Left lung (tissue), 10 donors: ENCODE measurements around the gene GPR171. TPM values are rescaled to one million over a fixed set of nuclear protein-coding genes. Genes with fewer than 3 reads are reported as not detected.
"Not testable (repeated sequence)": the region's sequence is repeated elsewhere in the genome, so short reads cannot be mapped to it uniquely, and the experiment has no call there.

Experiments used
- ATAC-seq: fragments of 200-7000 bp; cut with Tn5 transposase; one replicate; pipeline ENCODE4 v1.9.1; 2020; ENCODE audit warnings: moderate library complexity
- DNase-seq, 4 donors: peaks; one replicate each; pipeline ENCODE4 v3.0.0-alpha.2; 2013 to 2020
- H3K27ac ChIP-seq, 2 donors: fragments of 200-600 bp; sonication (generic) in 1 of 2; one replicate each; pipeline versions ENCODE4 v1.5.0 to v1.8.0; 2020 to 2021
- H3K27me3 ChIP-seq, 2 donors: fragments of 200-600 bp; sonication (generic) in 1 of 2; one replicate each; pipeline versions ENCODE4 v1.5.0 to v1.8.0; 2020 to 2021
- H3K36me3 ChIP-seq, 2 donors: fragments of 200-600 bp; sonication (generic) in 1 of 2; one replicate each; pipeline versions ENCODE4 v1.5.0 to v1.8.0; 2020 to 2021
- H3K4me1 ChIP-seq, 2 donors: fragments of 200-600 bp; one replicate each; pipeline ENCODE4 v1.8.0; 2021
- H3K4me3 ChIP-seq, 2 donors: fragments of 200-600 bp; sonication (generic) in 1 of 2; one replicate each; pipeline versions ENCODE4 v1.5.0 to v1.8.0; 2020 to 2021; ENCODE audit warnings: mild to moderate bottlenecking in 1 of 2
- H3K9me3 ChIP-seq, 2 donors: fragments of 200-600 bp; sonication (generic) in 1 of 2; one replicate each; pipeline versions ENCODE4 v1.5.0 to v1.8.0; 2020 to 2021
- intact Hi-C, 2 donors: fragments of 100-400 bp; cut with DNase I; formaldehyde crosslinking; loops; one replicate each; pipeline versions ENCODE4 v1.11.2 to v1.14.2; 2022
- polyA plus RNA-seq, 6 donors: library from polyadenylated mRNA; unstranded; fragments of 120-200 nt; gene quantifications; one replicate each; pipeline ENCODE4 v1.2.1, GENCODE V29; 2013; ENCODE audit not compliant: insufficient read length in 6 of 6
- total RNA-seq, 2 donors: library from RNA; stranded (reverse); fragmentation: NEBNext Ultra II Directional; extraction: Animal tissue kit (Norgen Biotek cat#: 25700); gene quantifications; one replicate each; pipeline ENCODE4 v1.2.1, GENCODE V29; 2021
- TF ChIP-seq, protein P1 (sequence below), 2 donors: fragments of 200-600 bp; sonication (generic) in 1 of 2; IDR thresholded peaks; one replicate each; pipeline versions ENCODE4 v1.5.0 to v1.8.0; 2021; ENCODE audit warnings: antibody characterized with exemption in 2 of 2
- donor health status: DM: no; HTN: yes; CAD: no.
- donor health status: DM: no; HTN: no; CAD: no.

Gene GPR171
- total and polyA plus RNA-seq, 8 donors: 0.29 to 2.9 (median 0.84) TPM

GRCh38 chr3:151182349-151183079 lies 20.5 kb downstream of the GPR171 start:
- H3K4me1 ChIP-seq: no peaks in the 10 kb centered on the region
- DNase-seq (no peak), ATAC-seq (no peak)
- TF ChIP-seq, protein P1, sequence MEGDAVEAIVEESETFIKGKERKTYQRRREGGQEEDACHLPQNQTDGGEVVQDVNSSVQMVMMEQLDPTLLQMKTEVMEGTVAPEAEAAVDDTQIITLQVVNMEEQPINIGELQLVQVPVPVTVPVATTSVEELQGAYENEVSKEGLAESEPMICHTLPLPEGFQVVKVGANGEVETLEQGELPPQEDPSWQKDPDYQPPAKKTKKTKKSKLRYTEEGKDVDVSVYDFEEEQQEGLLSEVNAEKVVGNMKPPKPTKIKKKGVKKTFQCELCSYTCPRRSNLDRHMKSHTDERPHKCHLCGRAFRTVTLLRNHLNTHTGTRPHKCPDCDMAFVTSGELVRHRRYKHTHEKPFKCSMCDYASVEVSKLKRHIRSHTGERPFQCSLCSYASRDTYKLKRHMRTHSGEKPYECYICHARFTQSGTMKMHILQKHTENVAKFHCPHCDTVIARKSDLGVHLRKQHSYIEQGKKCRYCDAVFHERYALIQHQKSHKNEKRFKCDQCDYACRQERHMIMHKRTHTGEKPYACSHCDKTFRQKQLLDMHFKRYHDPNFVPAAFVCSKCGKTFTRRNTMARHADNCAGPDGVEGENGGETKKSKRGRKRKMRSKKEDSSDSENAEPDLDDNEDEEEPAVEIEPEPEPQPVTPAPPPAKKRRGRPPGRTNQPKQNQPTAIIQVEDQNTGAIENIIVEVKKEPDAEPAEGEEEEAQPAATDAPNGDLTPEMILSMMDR (IDR thresholded peaks at IDR 0.05): no peak
- no peak overlapping the region for H3K4me3 ChIP-seq
- H3K27ac ChIP-seq: no peak overlapping the region
- no peaks in the 10 kb centered on the region for H3K27me3 ChIP-seq
- no peaks in the 10 kb centered on the region for H3K9me3 ChIP-seq
- intact Hi-C loops: no loop called here
- H3K36me3 ChIP-seq: no peaks in the 10 kb centered on the region

- Histone ChIP-seq H3K27me3 (no peaks in the 10 kb centered on the region), H3K9me3 (no peaks in the 10 kb centered on the region), H3K36me3 (no peaks in the 10 kb centered on the region), H3K4me3 (no peak overlapping the region), H3K4me1 (peaks cover 0 to 9% of the 10 kb centered on the region in 2 donors), H3K27ac (no peak overlapping the region)
- intact Hi-C loops: no loop called here
- ATAC-seq (no peak), DNase-seq (no peak)
- TF ChIP-seq, protein P1 (IDR thresholded peaks at IDR 0.05): no peak
Measured at GRCh38 chr3:151178208-151178845, 24.7 kb downstream of the GPR171 start.

DNA sequence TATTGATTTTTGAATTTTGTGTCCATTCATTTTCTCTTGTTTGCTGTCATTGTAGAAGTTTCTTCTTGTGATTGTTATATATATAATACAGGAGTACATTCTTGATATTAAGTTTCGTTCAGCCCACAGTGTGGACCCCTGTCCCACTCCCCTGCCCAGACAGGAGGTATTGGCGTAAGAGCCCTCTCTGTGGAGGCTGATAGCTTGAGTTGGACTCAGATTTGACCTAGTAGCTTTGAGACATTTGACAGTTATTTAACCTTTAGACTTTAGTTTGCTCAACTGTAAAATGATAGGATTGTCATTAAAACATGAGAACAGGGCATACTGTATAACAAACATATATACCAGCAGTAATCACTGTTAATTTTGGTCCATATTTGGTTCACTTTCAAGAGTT lies 27.1 kb downstream of the GPR171 start:
- ATAC-seq: no peak
- no peaks in the 10 kb centered on the region for H3K9me3 ChIP-seq

DNA sequence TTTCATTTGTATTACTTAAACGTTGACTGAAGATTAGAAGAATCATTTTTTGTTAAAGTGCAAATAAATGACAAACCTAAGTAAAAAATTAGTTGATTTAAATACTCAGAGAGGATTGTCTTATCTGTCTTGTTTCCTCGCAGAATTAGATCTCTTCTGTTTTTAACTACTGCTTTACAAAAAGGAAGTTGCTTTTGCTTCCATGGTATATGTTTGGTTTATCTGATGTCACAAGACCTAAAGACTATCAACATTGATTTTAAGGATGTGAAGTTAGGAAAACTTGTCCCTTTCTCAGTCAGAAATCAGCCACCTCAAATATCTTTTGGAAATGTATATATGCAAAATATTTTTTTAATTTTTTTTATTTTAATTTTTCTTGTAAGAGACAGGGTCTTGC lies 28.7 kb downstream of the GPR171 start:
- no peak for ATAC-seq
- H3K4me1 ChIP-seq: peaks cover 7 to 37% of the 10 kb centered on the region in 2 donors
- no peak overlapping the region for H3K27ac ChIP-seq
- no peaks in the 10 kb centered on the region for H3K9me3 ChIP-seq
- H3K36me3 ChIP-seq: no peaks in the 10 kb centered on the region
- no peak for DNase-seq
- no peak overlapping the region for H3K4me3 ChIP-seq
- H3K27me3 ChIP-seq: no peaks in the 10 kb centered on the region
- TF ChIP-seq, protein P1 (IDR thresholded peaks at IDR 0.05): no peak
- intact Hi-C loops: no loop called here

More for the DNA sequence above, 27.1 kb downstream of the GPR171 start:
- no peak for DNase-seq
- TF ChIP-seq, protein P1 (IDR thresholded peaks at IDR 0.05): no peak
- intact Hi-C loops: no loop called here
- peaks cover 0 to 21% of the 10 kb centered on the region in 2 donors for H3K4me1 ChIP-seq
- H3K36me3 ChIP-seq: no peaks in the 10 kb centered on the region
- H3K4me3 ChIP-seq: no peak overlapping the region
- no peaks in the 10 kb centered on the region for H3K27me3 ChIP-seq
- H3K27ac ChIP-seq: no peak overlapping the region

DNA sequence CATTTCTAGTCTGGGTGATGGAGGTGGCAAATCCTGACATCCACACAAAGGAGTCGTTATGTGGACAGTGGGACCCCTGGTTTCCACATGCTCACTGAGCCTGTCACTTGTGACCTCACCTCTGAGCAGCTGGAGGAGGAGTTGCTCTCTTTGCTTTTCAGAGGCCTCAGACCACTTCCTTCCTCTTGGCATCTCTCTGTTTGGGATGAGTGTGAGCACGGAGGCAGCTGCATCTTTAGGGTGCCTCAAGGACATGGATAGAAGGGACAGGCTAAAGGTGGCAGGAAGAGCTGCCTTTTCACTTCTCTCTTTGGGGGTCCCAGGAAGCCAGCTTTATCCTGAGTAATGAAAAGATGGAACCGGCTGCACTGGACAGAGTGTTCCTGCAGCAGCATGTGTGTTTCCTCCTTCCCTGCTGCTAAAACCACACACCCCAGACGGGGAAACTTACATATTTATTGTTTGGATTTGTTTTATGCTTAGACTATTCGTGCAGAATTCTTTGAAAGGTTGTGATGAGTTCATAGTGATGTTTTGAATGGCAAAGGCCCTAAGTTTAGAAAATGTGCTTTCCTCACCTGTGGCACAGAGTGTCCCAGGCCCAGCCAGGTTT lies 31.8 kb downstream of the GPR171 start:
- H3K27ac ChIP-seq: peak overlapping the region in 1 of 2 donors; percentile 87
- DNase-seq (no peak), ATAC-seq (no peak)
- H3K27me3 ChIP-seq: no peaks in the 10 kb centered on the region
- TF ChIP-seq, protein P1 (IDR thresholded peaks at IDR 0.05): no peak
- H3K9me3 ChIP-seq: no peaks in the 10 kb centered on the region
- H3K4me3 ChIP-seq: no peak overlapping the region
- intact Hi-C loops: no loop called here
- H3K36me3 ChIP-seq: no peaks in the 10 kb centered on the region
- H3K4me1 ChIP-seq: peaks cover 8 to 53% of the 10 kb centered on the region in 2 donors

DNA sequence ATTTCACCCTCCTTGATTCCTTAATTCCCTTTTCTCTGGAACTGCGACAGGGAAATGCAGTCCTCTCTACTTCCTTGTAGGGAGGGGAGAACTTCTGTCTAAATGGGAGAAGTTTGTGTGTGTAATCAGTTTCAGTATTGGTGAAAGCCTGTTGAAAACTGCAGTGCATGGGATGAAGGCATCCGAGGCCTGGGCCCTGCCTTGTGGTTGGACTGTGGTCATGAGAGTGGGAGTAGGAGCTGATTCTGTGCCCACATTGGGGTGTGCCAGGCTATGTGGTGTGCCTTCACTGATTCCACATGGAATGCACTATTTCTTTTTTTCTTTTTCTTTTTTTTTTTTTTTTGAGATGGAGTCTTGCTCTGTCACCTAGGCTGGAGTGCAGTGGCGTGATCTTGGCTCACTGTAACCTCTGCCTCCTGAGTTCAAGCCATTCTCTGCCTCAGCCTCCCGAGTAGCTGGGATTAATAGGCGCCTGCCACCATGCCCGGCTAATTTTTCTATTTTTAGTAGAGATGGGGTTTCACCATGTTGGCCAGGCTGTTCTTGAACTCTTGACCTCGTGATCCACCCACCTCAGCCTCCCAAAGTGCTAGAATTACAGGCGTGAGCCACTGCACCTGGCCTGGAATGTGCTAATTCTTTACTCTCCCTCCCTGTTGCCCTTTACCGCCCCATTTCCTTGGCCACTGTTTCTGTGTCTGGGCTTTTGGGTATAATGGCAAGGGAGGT lies 32.9 kb downstream of the GPR171 start:
- peak overlapping the region in 1 of 2 donors; percentile 87 for H3K27ac ChIP-seq

More for the DNA sequence above, 32.9 kb downstream of the GPR171 start:
- not testable (repeated sequence) for H3K36me3 ChIP-seq, H3K27me3 ChIP-seq, H3K4me3 ChIP-seq, H3K9me3 ChIP-seq
- peaks cover 8 to 53% of the 10 kb centered on the region in 2 donors for H3K4me1 ChIP-seq
- DNase-seq (peak in 2 of 4 donors; percentile 76 to 79), ATAC-seq (peak; percentile 59)
- intact Hi-C loops: loop anchor here in 1 of 2 donors (5.0 kb wide), 1 partner anchor 112 kb away; no protein-coding TSS in a partner anchor
